ENCODE results near the gene BCAS3.

BCAS3 gene

DNA sequence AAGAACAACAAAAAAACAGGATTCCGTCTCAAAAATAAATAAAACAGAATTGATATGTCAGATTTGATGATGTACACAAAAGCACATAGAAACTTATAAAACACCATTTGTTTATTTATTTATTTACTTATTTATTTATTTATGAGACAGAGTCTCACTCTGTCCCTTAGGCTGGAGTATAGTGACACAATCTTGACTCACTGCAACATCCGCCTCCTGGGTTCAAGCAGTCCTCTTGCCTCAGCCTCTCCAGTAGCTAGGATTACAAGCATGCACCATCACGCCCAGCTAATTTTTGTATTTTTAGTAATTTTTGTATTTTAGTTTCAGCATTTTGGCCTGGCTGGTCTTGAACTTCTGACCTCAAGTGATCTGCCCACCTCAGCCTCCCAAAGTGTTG is 21.4 kb downstream of the BCAS3 start:
- no peaks in the 10 kb centered on the region for H3K9me3 Mint-ChIP-seq
- H3K27me3 Mint-ChIP-seq (ENCODE audit: low read depth) = no peaks in the 10 kb centered on the region
- no peaks in the 10 kb centered on the region for H3K36me3 Mint-ChIP-seq (ENCODE audit: low read depth)
- no peaks in the 10 kb centered on the region for H3K4me1 Mint-ChIP-seq (ENCODE audit: low read depth)
- no peak overlapping the region for H3K27ac Mint-ChIP-seq
- H3K4me3 Mint-ChIP-seq = no peak overlapping the region

DNA sequence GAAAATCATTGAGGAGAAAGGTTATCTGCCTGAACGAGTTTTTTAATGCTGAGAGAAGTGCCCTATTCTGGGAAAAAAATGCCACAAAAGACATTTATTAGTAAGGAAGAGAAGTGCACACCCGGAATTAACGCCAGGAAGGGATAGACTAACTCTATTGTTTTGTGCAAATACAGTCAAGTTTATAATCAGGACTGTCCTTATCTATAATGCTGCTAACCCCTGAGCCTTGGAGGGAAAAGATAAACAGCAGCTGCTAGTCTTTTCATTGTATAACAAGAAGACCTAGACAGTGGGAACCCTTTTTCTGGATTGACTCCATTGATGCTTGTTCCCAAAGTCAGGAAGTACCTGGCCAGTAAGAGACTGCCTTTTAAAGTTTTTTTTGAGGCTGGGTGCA is 26.5 kb downstream of the BCAS3 start:
- H3K9me3 Mint-ChIP-seq = no peaks in the 10 kb centered on the region
- H3K4me3 Mint-ChIP-seq = no peak overlapping the region
- H3K4me1 Mint-ChIP-seq (ENCODE audit: low read depth) = no peaks in the 10 kb centered on the region
- H3K27ac Mint-ChIP-seq = no peak overlapping the region
- H3K27me3 Mint-ChIP-seq (ENCODE audit: low read depth) = no peaks in the 10 kb centered on the region
- H3K36me3 Mint-ChIP-seq (ENCODE audit: low read depth) = peaks cover 2% of the 10 kb centered on the region

DNA sequence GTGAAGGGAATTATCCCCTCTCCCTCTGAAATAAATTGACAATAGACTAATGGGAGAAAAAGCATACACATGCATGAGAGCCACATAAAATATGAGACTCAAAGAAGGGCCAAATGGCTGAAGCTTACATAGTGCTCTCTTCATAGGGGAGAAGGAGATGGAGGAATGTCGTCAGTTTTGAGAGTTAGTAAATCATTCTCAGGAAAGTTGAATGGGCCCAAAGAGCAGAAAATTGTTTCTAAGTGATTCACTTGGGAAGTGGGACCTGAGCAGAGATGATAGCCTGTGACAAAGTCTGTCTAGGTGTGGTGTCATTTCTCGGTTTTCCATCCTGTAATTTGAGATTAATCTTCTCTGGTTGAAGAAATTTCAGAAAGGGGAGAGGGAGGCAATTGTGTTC is 35.0 kb downstream of the BCAS3 start:
- Mint-ChIP-seq H3K4me3 (no peak overlapping the region), H3K9me3 (no peaks in the 10 kb centered on the region), H3K27ac (no peak overlapping the region), H3K27me3 (ENCODE audit: low read depth) (no peaks in the 10 kb centered on the region), H3K4me1 (ENCODE audit: low read depth) (no peaks in the 10 kb centered on the region), H3K36me3 (ENCODE audit: low read depth) (peaks cover 3% of the 10 kb centered on the region)

DNA sequence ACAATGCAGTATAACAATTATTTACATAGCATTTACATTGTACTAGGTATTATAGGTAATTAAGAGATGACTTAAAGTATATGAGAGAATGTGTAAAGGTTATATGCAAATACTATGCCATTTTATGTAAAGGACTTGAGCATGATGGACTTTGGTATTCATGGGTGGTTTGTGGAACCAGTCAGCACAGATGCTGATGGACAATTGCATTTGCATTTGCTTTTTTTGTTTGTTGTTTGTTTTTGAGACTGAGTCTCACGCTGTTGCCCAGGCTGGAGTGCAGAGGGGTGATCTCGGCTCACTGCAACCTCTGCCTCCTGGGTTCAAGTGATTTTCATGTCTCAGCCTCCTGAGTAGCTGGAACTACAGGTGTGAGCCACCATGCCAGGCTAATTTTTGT is 36.0 kb downstream of the BCAS3 start:
- Mint-ChIP-seq H3K4me1 (ENCODE audit: low read depth) (no peaks in the 10 kb centered on the region), H3K4me3 (no peak overlapping the region), H3K36me3 (ENCODE audit: low read depth) (peaks cover 3% of the 10 kb centered on the region), H3K9me3 (no peaks in the 10 kb centered on the region), H3K27ac (no peak overlapping the region), H3K27me3 (ENCODE audit: low read depth) (no peaks in the 10 kb centered on the region)

DNA sequence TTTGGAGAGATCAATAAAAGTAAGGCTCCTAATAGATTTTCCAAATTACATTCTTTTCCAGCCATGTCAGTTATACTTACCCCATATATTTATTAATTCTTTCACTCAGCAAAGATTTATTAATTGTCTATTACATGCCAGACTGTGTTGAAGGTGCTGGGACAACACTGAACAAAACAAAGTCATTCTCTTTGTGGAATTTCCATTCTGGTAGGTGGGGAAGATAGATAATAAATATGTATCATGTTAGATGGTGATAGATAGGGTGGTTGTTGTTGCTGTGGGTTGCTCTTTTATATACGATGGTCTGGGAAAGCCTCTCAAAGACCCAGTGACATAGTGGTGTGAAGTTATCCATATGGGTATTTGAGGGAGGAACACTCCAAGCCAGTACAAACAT is 39.1 kb downstream of the BCAS3 start:
- H3K36me3 Mint-ChIP-seq (ENCODE audit: low read depth) = no peaks in the 10 kb centered on the region
- H3K4me1 Mint-ChIP-seq (ENCODE audit: low read depth) = no peaks in the 10 kb centered on the region
- H3K27ac Mint-ChIP-seq = no peak overlapping the region
- H3K27me3 Mint-ChIP-seq (ENCODE audit: low read depth) = peaks cover 4% of the 10 kb centered on the region
- no peaks in the 10 kb centered on the region for H3K9me3 Mint-ChIP-seq
- no peak overlapping the region for H3K4me3 Mint-ChIP-seq

DNA sequence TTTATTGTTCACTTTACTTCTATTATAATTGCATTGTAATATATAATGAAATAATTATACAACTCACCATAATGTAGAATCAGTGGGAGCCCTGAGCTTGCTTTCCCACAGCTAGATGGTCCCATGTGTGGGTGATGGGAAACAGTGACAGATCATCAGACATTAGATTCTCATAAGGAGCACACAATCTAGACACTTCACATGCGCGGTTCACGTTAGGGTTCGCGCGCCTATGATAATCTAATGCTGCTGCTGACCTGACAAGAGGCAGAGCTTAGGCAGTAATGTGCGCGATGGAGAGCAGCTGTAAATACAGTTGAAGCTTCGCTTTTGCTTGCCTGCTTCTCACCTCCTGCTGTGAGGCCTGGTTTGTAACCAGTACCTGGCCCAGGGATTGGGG is 40.2 kb downstream of the BCAS3 start:
- H3K27ac Mint-ChIP-seq = no peak overlapping the region
- H3K4me1 Mint-ChIP-seq (ENCODE audit: low read depth) = no peaks in the 10 kb centered on the region
- H3K36me3 Mint-ChIP-seq (ENCODE audit: low read depth) = no peaks in the 10 kb centered on the region
- peaks cover 4% of the 10 kb centered on the region for H3K27me3 Mint-ChIP-seq (ENCODE audit: low read depth)
- no peak overlapping the region for H3K4me3 Mint-ChIP-seq
- no peaks in the 10 kb centered on the region for H3K9me3 Mint-ChIP-seq

DNA sequence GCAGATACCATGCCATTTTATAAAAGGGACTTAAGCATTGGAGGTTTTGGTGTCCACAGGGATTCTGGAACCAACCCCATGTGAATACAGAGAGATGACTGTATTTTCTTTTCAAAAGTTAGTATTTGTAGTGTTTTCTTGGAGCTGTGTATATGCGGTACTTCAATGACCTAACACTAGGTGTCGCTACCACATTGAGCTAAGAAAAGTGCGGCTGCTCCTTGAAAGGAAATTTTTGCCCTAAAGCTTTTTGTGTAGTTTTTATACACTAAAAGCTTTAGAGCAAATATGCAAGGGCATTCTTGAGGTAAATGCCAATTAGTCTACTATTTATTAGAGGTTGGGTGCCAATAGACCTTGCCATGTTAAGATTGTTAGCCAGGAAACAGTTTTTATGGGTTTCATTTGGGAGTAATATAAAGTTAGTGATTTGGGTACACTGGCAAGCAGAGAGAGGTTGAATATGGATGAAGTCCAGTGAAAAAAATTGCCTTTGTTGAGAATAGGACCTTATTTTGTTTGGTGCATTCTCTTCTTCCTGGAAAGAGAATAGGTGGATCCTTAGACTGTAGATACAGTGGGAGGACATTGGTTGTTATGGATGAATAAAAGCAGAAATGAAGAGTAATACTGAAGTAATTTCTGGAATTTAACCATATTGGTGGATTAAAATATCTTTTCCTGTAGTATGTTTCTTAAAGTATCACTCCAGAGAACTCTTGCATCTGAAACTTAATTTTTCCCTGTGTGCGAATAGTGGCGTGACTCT is 43.3 kb downstream of the BCAS3 start:
- Mint-ChIP-seq H3K4me3 (no peak overlapping the region), H3K27me3 (ENCODE audit: low read depth) (peaks cover 4% of the 10 kb centered on the region), H3K9me3 (no peaks in the 10 kb centered on the region), H3K36me3 (ENCODE audit: low read depth) (no peaks in the 10 kb centered on the region), H3K4me1 (ENCODE audit: low read depth) (no peaks in the 10 kb centered on the region), H3K27ac (no peak overlapping the region)

DNA sequence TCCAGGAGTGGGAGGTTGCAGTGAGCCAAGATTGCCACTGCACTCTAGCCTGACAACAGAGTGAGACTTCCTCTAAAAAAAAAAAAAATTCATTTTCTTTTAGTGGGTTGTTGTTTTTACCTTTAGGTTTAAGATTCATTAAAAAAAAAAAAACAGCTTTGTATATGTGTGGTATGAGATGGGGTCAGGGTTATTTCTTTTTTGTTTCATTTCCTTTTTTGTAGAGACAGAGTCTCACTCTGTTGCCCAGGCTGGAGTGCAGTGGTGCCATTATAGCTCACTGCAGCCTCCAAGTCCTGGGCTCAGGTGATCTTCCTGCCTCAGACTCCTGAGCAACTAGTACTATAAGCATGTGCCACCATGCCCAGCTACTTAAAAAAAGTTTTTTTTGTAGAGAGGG is 47.0 kb downstream of the BCAS3 start:
- Mint-ChIP-seq H3K27me3 (ENCODE audit: low read depth) (peaks cover 4% of the 10 kb centered on the region), H3K4me1 (ENCODE audit: low read depth) (no peaks in the 10 kb centered on the region), H3K27ac (no peak overlapping the region), H3K4me3 (no peak overlapping the region), H3K9me3 (no peaks in the 10 kb centered on the region), H3K36me3 (ENCODE audit: low read depth) (no peaks in the 10 kb centered on the region)

DNA sequence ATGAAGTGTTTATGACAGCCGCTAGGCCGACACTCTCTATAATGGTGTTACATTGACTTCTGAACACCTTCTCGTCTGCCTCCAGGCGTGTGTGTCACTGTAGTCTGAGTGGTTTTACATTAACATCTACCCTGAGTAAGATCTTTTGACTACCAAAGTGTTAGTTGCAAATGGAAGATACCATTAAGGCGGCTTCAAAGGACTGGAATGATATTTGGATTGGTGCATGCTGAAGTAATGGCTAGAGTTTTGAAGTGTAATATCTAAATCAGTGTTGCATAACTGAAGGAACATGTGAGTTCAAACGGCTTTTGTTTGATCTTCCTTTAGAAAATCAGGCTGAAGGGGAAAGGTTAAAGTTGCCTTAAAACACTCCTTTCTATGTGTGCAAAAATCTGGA is 52.2 kb downstream of the BCAS3 start:
- H3K4me1 Mint-ChIP-seq (ENCODE audit: low read depth) = peaks cover 2% of the 10 kb centered on the region
- H3K4me3 Mint-ChIP-seq = no peak overlapping the region
- H3K36me3 Mint-ChIP-seq (ENCODE audit: low read depth) = no peaks in the 10 kb centered on the region
- H3K27ac Mint-ChIP-seq = no peak overlapping the region
- no peaks in the 10 kb centered on the region for H3K9me3 Mint-ChIP-seq
- H3K27me3 Mint-ChIP-seq (ENCODE audit: low read depth) = no peaks in the 10 kb centered on the region

DNA sequence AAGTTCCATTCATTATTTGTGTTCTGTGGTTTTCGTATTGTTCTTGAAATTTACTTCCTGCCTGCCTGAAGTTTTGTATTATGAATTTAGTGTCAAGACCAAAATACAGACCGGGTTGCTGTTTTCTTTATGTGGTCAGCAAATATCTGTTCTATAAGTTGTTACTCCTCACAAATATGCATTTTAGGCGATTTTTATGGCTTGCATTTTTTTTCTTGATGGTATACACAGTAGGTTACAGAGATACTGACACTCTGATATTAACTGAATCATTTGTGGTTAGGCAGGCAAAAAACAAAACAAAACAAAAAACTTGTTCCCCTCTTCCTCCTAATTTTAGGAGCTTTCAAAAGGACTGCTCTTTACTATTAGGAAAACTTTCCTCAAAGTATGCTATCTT is 52.6 kb downstream of the BCAS3 start:
- H3K27me3 Mint-ChIP-seq (ENCODE audit: low read depth) = no peaks in the 10 kb centered on the region
- H3K27ac Mint-ChIP-seq = no peak overlapping the region
- no peaks in the 10 kb centered on the region for H3K9me3 Mint-ChIP-seq
- no peak overlapping the region for H3K4me3 Mint-ChIP-seq
- H3K36me3 Mint-ChIP-seq (ENCODE audit: low read depth) = no peaks in the 10 kb centered on the region
- H3K4me1 Mint-ChIP-seq (ENCODE audit: low read depth) = peaks cover 2% of the 10 kb centered on the region

DNA sequence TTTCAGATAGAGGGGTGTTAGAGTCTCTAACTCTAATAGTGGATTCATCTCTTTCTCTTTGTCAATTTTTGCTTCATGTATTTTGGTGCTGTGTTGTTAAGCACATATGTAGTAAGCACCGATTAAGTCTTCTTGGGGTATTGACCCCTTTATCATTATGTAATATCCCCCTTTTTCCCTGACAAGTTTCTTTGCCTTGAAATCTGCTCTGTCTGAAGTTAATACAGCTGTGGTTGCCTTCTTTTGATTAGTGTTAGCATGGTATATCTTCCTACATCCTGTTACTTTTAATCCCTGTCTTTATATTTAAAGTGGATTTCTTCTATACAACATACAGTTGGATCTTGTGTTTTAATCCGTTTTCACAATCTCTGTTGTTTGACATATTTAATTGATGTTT is 60.6 kb downstream of the BCAS3 start:
- Mint-ChIP-seq H3K27me3 (ENCODE audit: low read depth) (no peaks in the 10 kb centered on the region), H3K9me3 (no peaks in the 10 kb centered on the region), H3K4me1 (ENCODE audit: low read depth) (no peaks in the 10 kb centered on the region), H3K36me3 (ENCODE audit: low read depth) (no peaks in the 10 kb centered on the region), H3K27ac (no peak overlapping the region), H3K4me3 (no peak overlapping the region)

DNA sequence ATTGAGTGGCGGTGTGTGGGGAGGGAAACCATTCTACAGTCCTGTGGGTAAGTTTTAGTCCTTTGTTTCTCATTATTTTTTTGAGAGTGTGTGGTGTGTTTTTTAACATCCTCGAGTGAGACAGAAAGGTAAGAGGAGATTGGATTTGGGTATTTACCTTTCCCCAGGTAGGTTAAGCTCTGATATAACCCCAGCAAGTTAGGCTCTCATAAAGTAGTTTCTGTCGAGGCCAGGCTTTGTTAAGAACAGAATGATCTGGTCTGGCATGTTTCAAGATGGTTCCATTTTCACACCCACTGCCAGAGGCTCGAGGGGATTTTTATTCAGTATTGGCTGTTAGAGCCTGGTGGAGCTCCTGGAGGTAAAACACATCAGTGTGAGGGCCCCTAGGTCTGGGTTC is 62.9 kb downstream of the BCAS3 start:
- Mint-ChIP-seq H3K4me3 (no peak overlapping the region), H3K27ac (no peak overlapping the region)

DNA sequence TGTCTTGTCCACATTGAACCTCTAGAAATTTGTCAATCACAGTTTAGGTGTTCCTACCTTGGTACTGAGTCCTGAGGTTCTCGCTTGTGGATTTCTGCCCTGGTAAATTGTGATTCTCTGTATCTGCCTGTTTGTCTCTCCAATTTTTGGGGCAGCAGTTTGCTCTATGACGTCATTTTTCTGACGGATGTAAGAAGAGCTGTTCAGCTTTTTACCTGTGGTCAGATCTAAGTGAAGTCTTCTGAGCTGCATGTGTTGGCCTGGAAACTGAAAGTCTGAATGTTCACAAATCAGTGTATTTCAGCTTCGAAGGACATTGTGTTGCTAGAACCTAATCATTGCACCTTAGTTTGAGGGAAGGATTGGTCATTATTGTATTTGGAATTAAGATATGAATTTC is 63.4 kb downstream of the BCAS3 start:
- Mint-ChIP-seq H3K27ac (no peak overlapping the region), H3K27me3 (ENCODE audit: low read depth) (no peaks in the 10 kb centered on the region), H3K9me3 (no peaks in the 10 kb centered on the region), H3K4me1 (ENCODE audit: low read depth) (no peaks in the 10 kb centered on the region), H3K36me3 (ENCODE audit: low read depth) (no peaks in the 10 kb centered on the region), H3K4me3 (no peak overlapping the region)

More for the DNA sequence above, 62.9 kb downstream of the BCAS3 start:
- H3K9me3 Mint-ChIP-seq = no peaks in the 10 kb centered on the region
- H3K36me3 Mint-ChIP-seq (ENCODE audit: low read depth) = no peaks in the 10 kb centered on the region
- no peaks in the 10 kb centered on the region for H3K4me1 Mint-ChIP-seq (ENCODE audit: low read depth)
- H3K27me3 Mint-ChIP-seq (ENCODE audit: low read depth) = no peaks in the 10 kb centered on the region

DNA sequence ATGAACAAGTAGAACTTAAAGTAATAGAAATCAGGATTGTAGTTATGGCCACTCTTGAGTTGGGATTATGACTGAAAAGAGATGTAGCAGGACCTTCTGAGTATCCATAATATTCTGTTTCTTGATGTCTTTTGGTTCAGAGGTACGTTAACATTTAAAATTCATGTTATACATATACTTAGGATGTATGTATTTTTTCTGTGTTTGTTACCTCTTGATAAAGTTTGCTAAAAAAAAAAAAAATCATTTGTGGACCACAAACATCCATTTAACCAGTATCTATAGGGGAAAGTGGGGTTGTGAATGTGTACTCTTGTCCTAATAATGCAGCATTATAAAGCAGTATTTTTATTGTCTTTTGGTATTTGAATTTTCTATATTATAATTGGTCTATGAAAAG is 65.6 kb downstream of the BCAS3 start:
- Mint-ChIP-seq H3K27ac (no peak overlapping the region), H3K36me3 (ENCODE audit: low read depth) (no peaks in the 10 kb centered on the region), H3K4me1 (ENCODE audit: low read depth) (no peaks in the 10 kb centered on the region), H3K27me3 (ENCODE audit: low read depth) (peaks cover 6% of the 10 kb centered on the region), H3K9me3 (no peaks in the 10 kb centered on the region), H3K4me3 (no peak overlapping the region)

DNA sequence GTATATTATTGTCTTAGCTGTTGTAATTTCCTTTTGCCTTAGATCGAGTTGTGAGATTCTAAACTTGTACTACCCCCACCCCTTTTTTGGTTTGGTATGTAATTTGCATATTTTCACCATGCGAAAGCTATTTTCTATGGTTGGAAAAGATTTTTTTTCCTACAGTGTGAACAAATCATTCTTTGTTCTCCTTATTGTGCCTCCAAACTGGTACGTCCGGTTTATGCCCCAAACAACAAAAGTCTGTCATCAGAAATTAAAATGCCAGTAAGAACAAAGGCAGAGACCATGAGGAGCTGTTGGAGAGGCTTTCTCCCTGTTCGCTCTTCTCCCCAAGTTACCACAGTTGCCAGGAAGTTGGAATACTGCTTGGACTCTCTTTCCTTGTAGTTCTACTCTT is 66.1 kb downstream of the BCAS3 start:
- Mint-ChIP-seq H3K4me3 (no peak overlapping the region), H3K27me3 (ENCODE audit: low read depth) (peaks cover 6% of the 10 kb centered on the region), H3K4me1 (ENCODE audit: low read depth) (no peaks in the 10 kb centered on the region), H3K9me3 (no peaks in the 10 kb centered on the region), H3K27ac (no peak overlapping the region), H3K36me3 (ENCODE audit: low read depth) (no peaks in the 10 kb centered on the region)

Measured in T-helper 1 cell treated with Interleukin-12 subunit alpha and Interleukin-12 subunit beta and Interleukin-4 antibody, amounts not matched to agents 30 μg/mL and 1 μg/mL, for 36 hours (primary cell).